ENCODE results near the gene FETUB.
"Not testable (repeated sequence)": the region's sequence is repeated elsewhere in the genome, so short reads cannot be mapped to it uniquely, and the experiment has no call there.

FETUB gene

DNA sequence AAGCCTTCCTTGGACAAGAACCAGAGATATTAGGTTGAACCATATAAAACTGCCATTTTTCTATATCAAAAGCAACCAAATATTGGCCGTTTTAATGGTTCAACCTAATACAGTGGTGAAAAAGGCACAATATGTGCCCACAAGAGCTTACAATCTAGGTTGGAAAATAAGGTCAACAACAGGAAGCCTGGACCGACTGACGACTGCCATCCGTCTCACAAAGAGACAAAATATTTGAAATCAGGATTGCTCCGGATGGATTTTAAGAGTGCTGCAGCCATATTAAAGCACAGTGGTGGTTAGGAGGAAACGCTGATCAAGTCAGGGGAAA is 26.0 kb upstream of the FETUB start:
- DNase-seq = no peak

DNA sequence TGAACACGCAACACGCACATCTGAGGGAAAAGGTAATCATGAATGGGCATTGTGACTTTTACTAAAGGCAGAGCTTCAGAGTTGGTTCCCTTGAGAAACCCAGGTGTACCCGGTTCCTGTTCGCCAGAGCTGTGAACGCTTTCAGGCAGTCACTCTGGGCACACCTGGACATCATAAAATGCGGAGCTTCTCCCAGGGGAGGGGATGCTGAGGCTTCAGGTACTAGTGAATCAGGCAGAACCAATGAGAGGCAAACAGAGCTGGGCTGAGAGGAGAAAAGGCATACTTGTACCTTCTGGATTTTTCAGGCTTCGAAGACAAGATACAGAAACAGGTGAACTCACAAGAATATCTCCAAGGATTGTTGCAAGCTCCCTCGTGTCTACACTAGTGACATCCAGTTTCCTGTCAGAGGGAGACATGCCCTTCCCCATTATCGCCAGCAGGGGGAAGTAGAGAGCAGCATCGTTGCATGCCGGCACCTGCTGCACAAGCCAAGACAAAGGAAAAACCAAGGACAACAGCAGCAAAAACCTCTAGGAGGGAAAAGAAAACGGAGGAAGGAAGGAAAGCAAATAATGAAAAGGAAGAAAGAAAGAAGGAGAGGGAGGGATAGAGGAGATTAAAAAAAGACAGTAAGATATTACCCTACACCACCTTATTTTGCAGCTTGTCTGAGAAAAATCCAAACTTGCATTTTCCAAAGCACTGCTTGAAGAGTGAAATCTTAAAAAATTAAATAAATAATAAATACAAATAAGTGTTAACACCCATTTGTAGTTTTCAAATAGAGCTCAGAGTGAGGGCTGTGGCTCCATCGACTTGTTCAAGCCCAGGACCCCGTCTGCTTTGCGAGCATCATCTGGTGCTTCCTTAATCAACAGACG is 25.4 kb upstream of the FETUB start:
- peak; percentile 70 for DNase-seq

DNA sequence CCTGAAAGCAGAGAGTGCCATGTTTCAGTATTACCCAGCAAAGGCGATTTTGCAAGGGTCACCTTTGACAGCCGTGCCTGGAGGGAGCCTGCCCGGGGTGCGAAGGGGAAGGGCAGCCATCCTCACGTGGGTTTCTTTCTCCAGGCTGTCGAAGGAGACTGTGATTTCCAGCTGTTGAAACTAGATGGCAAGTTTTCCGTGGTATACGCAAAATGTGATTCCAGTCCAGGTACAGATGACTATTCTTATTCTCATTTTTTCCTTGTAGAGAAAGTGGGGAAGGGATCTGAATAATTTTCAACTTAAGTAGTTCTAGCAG is 23.9 kb upstream of the FETUB start:
- no peak for DNase-seq

DNA sequence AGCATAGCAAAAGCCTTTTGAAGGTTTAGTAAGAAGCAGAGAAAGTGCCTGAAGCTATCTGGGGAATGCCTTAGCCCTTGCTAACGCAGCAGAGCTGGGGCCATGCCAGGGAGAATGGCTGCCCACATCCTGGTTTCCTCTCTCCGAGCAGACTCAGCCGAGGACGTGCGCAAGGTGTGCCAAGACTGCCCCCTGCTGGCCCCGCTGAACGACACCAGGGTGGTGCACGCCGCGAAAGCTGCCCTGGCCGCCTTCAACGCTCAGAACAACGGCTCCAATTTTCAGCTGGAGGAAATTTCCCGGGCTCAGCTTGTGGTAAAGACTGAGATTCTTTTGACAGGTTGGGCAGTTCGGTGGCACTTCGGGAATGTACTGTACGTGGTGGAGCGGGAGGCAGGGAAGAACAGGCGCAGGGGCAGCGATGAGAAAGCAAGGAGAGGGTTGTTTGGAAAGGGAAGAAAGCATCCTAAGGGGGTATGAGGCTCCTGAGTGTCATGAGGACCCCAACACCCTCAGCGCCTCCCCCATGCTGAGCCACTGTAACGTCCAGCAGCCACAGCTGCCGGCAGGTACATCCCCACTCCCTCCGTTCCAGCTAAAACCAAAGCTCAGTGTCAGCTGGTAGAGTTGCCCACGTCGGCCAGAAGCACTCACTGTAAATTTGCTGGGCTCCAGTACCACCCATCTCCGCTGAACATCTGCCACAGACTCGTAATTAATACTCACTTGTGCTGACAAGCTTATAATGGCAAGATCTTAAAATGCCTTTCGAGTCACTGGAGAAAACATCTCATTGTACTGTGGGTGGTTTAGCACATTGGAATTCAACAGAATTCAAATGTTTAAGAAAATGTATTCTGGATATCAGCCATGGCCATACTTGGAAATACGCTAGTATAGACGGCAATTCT is 22.9 kb upstream of the FETUB start:
- peak; percentile 83 for DNase-seq

DNA sequence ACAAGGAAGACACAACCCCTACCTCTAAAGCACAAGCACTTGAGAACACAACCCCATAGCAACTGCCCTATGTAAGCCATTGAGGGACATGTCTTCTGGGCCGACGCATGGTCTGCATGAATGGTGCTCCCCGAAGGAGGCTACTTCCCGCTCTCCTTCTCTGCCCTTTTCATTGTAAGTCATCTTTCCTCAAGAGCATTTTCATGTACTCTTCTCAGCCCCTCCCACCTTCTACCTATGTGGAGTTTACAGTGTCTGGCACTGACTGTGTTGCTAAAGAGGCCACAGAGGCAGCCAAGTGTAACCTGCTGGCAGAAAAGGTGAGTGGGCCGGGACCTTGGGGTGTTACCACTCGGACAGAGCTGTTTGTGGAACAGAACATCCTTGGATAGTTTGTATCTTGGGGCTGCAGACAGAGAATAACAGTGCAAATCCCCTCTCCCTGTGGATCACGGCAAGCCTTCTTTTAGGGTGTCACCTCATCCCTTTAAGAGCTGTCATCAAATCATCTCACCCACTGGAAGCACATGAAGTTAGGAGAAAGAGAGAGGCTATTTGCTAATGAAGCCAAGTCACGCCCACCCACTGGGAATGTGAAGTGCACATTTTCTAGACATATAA is 21.8 kb upstream of the FETUB start:
- no peak for DNase-seq

DNA sequence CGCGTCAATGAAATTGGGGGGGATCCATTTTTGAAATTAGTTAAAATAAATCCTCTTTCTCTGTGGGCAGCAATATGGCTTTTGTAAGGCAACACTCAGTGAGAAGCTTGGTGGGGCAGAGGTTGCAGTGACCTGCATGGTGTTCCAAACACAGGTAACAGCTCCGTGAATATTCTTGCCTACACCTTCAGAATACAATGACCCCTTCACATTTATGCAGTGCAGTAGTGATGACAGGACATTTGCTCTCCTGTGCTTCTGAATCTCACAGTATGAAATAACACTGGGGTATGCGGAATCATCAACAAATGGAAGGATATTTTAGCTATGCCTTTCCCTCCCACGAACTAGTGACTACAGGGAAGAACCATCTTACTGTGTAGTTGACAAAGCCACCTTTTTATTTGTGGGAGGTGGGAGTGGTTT is 20.4 kb upstream of the FETUB start:
- DNase-seq = no peak

DNA sequence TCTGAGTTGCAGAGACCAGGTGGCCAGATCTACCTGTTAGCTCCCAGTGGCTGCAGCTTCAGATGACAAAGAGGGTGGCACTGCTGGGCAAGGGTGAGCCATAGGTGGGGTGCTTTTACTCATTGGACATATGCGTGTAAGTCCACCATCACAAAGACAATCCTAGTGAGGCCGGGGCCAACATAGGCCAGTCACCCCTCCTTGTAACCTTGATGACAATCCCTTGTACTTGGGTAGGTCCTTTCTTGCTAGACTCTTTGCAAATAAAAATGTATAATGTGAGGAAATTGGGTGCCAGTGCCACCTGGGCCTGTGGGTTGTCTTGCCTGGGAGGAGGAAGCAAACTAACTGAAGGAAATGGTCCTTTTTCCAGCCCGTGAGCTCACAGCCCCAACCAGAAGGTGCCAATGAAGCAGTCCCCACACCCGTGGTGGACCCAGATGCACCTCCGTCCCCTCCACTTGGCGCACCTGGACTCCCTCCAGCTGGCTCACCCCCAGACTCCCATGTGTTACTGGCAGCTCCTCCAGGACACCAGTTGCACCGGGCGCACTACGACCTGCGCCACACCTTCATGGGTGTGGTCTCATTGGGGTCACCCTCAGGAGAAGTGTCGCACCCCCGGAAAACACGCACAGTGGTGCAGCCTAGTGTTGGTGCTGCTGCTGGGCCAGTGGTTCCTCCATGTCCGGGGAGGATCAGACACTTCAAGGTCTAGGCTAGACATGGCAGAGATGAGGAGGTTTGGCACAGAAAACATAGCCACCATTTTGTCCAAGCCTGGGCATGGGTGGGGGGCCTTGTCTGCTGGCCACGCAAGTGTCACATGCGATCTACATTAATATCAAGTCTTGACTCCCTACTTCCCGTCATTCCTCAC is 19.7 kb upstream of the FETUB start:
- no peak for DNase-seq

DNA sequence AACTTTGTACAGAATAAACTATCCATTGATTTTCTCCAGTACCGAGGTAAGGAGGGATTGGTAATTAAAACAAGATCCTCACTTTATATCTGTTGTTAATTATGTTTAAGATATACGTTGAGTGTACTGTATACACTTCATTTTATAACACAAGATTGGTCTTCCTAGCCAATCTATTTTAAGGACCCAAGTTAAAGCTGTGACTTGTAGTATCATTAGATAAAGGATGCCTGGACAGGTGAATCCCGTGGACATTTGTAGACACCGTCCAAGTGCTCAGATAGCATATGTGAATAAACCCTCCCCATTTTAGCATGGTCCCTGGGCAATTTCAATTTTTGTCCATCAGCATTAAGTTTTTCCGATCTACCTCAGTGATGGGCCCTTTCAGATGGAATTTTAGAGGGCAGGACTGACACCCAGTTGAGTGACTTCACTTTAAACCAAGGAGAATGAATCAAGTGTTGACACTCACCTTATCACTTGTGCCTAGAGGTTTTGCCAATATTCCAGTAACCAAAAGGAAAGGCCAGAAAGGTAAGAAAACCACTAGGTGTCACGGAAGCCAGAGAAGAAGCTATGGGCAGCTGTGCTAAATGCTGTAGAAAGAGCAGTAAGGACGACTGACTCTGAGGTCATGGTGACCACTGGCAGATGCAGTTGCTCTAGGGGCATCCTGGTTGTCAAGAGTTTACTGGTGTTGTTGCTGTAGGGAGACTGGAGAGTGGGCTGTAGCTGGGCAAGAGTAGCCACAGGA is 18.1 kb upstream of the FETUB start:
- no peak for DNase-seq

DNA sequence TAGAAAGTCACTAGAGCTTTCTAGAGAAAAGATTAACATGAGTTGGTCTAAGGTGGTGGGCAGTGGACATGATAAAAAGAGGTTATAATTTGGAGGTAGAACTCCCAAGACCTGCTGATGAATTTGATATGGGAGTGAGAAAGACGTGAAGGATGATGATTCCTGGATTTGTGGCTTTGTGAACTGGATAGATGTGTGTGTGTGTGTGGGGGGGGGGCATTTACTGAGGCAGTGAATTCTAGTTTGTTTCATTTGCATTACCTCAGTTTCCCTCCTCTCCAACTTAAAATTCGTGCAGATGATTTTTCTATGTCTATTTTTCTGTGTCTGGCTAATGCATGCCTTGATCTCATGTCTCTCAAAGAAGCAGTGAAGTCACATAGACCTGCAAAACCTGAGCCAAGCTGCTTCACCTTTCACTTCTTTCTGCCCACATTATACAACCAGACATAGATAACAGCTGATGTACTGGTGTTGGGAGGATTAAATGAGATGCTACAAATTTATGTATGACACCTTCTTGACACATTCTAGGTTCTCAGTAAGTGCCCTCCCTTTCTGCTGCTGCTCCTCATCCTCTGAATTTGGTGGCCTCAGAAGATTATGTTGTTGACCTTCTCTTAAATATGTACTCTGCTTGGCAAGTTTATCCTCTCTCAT is 17.4 kb upstream of the FETUB start:
- no peak for DNase-seq

DNA sequence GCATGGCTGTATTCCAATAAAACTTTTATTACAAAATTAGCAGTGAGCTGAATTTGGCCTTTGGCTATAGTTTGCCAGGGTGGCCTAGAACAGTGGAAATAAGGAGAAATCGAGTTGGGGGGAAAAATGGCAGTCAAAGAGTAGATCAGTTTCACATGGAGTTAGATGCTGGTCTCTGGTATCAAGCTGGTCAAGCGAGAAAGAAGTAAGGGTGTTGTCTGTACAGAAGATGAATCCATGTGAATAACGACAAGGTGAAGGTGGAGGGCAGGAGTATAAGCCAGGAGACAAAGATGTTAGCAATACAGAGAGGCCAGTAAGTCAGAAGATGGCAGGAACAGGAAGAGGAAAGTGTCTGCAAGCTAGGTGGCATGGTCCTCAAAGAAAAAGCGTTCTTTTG is 15.6 kb upstream of the FETUB start:
- no peak for DNase-seq

DNA sequence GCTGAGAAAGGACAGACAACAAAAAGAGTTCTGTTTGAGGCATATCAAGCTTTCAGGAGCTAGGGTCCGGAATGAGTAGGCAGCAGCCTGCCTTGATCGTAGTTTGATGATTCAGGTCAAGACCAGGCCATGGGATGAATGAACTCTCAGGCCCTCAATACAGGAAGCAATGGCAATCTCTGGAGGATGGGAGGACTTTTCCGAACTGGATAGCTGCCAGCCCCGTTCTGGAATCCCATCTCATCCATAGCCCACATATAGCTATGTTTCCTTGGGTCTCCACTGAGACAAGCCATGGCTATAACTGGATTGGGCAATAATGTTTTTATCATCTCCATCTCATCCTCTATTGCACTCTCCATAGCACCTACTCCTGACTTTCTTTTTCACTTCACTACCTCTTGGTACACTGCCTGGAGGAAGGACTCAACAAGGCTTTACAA is 14.6 kb upstream of the FETUB start:
- no peak for DNase-seq

DNA sequence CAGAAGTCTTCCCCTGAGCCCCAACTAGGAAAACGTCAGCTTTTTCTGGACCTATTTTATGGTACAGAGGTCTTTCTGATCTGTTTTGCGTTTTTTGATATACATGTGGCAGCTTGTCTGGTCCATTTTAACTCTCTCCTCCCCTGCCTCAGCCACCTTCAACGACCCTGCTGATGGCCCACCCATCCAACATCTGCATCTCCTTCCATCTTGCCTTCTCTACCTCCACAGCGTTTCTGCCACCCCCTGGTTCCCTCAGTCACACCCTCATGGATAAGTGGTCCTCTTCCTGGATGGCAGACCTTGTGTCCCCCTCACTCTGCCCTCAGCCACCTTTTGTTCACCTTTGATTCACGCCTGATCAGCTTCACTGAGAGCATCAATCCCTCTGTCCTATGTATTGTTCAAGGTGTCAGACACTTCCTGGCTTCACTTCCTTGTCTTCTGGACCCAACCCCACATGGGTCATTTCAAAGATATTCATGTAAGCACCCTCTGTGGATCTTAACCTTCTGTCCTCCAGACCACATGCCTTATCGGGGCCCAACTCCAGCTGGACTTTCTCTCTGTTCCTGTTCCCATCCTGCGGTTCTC is 13.8 kb upstream of the FETUB start:
- no peak for DNase-seq

DNA sequence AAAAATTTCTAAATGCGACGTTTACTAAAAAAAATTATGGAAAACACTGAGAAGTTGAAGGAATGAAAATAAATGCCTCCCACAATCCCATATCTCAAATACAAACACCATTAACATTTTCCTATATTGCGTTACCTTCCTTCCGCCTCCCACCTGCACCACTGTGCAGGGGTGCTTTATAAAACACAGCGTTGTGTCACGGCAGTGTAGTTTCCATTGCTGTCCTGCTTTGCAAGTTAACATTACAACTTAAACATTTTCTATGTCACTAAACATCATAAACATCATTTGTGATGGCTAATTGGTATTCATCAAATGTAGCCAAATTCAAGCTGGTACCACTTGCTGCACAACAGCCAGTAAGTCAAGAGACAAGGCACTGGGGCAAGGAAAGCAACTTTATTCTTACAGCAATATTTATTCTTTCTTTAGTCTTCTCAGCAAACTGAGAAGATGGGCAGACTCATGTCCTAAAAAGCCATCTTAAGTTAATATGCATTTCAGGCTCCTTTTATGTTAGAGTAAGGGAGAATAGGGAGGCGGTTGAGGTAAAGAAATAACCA is 12.3 kb upstream of the FETUB start:
- no peak for DNase-seq

DNA sequence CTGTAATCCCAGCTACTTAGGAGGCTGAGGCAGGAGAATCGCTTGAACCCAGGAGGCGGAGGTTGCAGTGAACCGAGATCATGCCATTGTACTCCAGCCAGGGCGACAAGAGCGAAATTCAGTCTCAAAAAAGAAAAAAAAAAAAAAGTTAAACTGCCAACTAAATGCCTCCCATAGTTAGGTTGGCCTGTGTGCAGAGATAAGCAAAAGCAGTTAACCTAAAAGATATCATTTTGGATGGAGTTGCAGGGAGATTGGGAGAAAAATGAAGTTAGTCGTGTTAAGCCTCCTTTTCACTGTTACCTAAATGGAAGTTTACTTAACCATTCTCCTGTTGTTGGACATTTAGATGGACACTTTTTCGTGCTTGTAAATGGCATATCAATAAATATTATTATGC is 11.4 kb upstream of the FETUB start:
- no peak for DNase-seq

DNA sequence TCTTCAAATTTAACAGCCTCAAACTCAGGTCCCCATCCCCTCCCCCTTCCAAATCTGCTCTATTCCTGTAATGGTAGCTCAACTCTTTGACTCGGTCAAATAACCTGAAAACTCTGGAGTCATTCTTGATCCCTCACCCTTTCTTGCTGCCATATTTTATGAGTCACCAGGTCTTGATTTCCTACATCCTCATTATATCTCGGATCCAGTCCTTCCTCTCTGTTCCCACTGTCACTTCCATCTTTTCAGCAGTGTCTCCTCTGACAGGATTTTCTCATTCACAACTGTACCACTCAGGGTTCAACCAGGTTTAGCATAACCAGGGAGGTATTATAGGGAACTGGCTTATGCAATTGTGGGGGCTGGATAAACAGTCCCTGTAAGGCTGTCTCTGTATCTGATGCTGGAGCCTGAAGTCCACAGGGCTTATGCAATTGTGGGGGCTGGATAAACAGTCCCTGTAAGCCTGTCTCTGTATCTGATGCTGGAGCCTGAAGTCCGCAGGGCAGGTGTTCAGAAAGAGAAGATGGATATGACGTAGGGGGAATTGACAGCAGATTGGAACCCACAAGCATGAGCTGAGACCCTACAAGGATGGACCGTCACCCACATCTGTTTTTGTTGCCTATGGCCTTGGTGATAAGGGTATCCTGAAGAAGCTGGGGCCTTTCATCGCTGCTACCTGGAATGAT is 9.1 kb upstream of the FETUB start:
- no peak for DNase-seq

DNA sequence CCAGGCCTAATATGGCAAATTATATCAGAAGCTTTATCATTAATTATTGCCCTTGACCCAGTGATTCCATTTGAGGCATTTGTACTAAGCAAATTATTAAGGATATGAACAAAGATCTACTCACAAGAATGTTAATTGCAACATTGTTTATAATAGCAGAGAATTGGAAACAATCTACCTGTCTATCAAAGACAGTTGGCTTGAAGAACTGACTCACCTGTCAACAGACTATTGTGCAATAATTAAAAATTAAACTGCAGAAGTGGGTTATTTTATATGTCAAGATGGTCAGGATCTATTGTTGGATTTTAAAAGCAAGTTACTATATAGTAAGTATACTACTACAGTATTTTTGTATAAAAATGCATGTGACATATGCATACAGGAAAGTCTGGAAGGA is 6.7 kb upstream of the FETUB start:
- no peak for DNase-seq

DNA sequence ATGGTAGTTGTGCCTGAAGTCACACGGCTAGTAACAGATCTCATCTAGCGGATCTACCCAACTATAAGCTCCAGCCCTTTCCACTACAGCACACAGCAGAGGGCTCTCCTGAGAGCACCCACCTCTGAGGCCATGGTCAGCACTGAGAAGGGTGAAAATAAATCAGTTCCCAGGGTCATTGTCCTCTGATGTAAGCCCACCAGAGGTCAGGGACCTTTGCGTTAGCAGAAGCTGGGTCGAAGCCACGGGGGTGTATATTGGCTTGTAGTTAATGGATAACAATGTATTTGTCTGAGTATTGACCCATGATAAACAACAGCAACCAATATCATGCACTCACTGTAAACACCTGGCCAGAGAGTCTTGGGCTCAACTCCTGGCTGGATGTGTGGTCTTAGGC is 6.0 kb upstream of the FETUB start:
- DNase-seq = not testable (repeated sequence)

DNA sequence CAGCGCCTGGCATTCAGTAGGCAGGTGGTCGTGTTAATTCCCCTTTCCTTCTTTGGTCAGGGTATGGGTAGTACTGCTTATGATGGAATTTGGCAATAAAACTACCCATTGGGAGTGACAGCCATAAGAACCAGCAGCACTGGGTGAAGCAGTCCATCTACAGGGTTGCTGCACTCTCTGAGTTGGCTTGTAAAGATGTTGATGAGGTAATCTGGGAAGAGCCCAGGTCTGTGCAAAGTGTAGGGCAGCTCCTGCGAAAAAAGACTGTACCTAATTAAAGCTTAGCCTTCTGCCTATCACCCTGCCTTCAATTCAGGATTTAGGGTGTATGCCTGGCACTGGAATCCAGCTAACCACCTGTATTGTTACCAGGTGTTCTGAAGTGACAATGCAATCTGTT is 4.7 kb upstream of the FETUB start:
- DNase-seq = no peak

DNA sequence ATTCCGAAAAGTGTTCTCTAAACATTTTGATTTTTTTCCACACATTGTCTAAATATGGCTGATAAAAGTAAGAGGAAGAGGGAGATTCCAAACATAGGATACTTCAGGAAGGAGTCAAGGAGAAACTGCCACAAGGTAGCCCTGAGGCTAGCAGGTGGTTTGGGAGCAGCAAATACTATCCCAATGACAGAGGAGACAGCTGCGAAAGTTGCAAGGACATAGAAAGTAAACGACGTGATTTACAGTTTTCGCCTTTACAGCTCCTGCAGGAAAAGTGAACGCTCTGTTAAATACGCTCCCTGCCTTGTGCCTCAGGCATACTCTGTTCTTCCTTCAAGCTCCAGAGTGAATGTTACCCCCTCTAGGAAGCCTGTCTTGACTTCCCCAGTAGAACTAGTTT is 3.7 kb upstream of the FETUB start:
- DNase-seq = no peak

DNA sequence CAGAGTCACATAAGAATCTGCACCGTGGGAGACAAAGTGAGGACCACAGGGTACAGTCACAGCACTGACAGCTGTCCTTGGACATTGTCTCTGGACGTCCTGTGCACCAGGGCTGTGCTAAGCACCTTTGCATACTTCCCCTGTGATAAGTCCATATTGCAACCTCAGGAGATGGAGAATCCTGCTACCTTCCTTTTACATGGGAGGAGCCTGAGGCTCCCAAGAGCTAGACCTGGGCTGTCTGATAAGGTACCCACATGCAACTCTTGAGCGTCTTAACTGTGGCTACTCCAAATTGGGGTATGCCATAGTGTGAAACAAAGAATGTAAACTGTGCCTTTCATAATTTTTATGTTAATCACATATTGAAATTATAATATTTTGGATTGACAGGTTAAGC is 2.5 kb upstream of the FETUB start:
- DNase-seq = no peak
